Islet of Langerhans (tissue), 1 donor: ENCODE data around the gene CRACR2A.

Source experiments
- FAIRE-seq: peaks from one replicate; lab custom pipeline; 2011; peaks lifted over from hg19 to GRCh38; lab: Jason Lieb, UNC

Gene CRACR2A

DNA sequence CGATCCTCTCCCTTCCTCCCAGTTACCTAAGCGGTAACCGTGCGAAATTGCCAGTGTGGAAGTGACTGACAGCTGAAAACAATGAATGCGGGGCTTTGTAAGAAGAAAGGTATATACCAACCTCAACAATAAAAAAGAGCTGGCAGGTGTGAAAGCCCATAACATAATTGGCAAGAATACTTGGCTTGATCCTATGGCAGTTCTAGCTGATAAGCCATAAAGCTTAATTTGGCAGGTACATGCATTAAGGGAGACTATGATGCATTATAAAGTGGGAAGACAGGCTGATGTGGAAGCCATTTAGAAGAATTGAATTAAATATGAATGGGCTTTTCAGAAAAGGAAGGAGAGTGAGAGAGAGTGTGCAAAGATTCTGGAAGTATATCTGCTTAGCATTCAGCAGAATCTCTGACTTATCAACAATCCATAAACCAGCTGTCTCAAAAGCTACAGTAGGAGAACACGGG is 71.3 kb downstream of the CRACR2A start:
- FAIRE-seq = no peak

DNA sequence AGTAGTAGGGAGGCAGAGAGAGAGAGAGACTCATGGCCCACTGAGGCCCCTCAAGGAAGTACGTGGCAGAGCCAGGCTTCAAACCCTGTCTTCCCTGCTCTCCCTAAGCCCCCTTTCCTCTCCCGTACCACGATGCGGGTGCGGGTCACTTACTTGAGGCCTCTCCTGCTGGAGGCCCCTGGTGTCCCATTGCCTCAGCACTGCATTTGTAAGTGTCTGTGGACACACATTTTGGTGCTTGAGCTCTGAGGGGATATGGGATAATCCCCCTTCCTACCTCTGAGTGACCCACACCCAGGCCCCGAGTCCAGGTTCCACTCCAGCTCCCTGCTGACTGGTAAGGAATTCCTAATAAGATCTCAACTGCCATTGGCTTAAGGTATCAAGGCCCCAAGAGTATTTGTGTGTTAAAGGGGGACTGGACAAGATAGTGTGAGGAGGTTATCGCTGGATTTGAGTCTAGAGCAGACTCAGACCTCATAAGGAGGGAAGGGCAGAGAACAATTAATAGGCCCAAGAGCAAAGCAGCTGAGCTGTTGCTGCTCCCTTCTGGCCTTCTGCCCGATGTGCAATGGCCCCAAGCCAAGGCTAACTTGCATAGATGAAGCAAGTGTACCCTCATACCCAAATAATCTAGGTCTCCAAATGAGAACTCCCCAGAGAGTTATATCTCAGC is 71.9 kb downstream of the CRACR2A start:
- FAIRE-seq = no peak

DNA sequence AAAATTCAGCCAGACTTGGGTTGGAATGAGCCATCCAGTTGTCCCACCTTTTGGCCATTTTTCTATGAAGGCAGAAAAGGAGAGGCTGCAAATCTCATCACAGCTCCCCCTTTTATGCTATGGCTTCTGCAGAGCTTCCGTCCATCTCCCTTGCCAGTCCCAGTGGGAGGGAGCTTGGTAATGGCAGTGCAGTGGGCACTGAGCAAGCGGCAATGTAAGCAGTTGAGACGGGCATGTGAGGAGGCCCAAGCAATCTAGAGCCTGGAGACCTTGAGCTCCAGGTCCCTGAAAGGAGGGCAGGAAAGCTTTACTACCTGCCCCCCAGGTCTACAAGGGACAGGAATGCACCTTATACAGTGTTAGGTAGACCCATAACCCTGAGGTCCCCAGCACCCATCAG is 73.1 kb downstream of the CRACR2A start:
- no peak for FAIRE-seq

DNA sequence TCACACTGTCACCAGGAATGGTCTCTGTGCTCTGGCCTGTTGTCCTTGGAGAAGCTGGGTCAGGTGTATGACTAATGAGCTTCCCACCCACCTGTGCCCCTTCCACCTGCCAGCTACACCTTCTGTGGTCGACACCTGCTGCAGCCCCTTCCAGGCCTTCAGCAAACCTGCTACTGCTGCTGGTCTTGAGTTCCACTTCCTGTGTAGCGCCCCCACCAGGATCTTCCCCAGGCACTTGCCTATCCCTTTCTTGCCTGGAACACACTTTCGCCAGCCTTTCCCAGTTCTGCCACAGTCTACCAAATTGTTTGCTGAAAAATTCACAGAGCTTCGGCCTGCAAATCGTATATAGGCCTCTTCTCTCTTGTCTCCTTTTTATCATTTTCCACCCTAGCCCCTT is 75.3 kb downstream of the CRACR2A start:
- no peak for FAIRE-seq

DNA sequence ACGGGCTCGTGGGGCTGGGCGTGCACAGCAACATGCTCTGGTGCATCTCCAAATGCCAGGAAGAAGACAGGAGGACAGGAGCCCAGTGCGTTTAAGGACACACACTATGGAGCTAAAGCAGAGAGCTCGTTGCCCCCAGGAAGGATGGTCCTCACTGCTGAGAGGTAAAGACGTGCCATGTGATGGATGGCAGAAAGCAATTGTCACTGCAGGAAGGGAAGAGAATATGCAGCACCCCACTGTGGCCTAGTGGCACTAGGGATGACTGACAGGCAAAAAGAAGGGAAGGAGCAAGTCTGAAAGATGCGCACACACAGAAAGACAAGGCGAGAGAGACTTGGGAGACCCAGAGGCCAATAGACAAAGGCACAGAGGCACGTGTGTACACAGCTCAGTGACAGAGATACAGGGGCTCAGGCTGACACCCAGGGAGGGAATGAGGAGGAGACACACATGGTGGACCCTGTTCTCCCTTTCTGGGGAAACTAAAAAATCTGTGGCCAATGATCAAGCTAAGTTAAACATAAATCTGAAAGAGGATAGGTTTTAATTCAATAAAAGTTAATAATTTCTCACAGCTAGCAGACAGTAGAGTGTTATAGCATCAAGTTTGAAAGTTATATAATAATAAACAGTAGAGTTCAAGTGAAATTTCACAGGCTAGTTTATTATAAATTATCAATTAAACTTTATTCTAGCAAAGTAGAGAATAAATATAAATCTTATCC is 78.8 kb downstream of the CRACR2A start:
- FAIRE-seq = no peak

- FAIRE-seq = no peak
Observed at GRCh38 chr12:3672113-3672509, 80.8 kb downstream of the CRACR2A start.

DNA sequence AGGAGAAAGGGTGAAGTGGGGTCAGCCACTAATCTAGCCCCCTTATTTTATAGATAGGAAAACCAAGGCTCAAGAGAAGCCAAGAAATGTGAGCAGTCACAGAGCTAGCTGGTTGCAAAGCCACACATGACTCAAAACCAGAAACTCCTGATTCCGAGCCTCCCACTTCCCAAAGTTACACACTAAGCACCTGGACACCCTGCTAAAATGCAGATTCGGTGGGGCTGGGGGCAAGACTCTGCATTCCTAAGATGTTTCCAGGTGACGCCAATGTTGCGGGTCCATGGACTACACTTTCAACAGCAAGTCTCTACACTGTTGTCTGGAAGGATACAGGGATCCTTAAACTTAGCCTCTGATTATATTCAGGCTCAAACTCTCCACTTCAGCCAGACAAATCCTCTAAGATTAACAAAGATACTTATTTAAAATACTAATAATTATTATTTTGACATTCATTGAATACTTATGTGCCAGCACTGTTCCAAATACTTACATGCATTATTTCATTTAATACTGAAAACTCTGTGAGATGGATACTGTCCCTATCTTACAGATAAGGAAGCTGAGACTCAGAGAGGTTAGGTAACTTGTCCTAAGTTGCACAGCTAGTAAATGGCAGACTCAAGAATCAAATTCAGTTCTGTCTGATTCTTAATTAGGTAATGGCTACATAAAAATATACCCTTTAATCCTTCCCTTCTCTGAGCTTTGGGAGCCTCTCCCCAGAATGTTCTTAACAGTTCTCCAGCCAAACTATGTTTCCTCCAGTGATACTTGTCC is 81.4 kb downstream of the CRACR2A start:
- no peak for FAIRE-seq

DNA sequence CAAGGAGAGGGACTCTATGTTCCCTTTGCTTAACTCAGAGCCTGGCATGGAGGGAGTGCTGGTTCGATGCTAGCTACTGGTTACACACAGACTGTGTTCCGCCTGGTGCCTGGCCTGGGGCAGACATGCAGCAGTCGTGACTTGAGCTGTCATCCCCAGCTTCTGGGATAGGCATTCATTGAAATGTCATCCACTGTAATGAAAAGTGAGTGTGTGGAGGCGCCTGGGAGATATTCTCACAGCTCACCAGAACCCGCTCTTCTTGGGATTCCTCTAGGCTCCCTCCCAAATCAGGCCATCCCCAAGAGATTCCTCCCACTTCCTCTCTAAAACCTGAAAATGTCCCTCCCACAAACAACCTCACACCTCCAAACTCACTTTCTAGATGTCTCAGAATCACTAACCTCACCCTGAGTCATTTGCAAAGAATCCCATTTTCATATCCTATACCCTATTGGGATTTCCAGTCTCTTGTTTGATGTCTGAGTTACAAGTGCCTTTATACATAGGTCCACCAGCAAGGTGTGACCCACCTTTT is 82.8 kb downstream of the CRACR2A start:
- no peak for FAIRE-seq

DNA sequence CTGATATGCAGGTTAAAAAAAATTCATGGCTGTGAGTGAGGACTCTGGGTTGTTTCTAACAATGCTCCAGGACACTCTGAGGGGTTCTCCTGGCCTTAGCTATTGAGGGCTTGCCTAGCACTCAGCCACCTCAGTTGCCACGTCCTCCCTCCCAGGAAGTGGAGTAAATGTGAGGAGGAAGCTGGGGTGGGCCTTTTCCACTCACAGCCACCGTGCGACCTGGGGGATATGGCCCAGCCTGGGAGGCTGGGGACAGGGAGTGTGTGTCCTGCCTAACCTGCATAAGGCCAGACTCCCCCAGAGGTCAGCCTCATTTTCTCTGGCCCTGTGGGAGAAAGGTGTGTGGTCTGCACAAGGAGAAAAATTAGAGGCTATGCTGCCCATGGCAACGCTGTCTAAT is 83.3 kb downstream of the CRACR2A start:
- FAIRE-seq = no peak

GRCh38 chr12:3668479-3669165 is 84.3 kb downstream of the CRACR2A start:
- FAIRE-seq = no peak

DNA sequence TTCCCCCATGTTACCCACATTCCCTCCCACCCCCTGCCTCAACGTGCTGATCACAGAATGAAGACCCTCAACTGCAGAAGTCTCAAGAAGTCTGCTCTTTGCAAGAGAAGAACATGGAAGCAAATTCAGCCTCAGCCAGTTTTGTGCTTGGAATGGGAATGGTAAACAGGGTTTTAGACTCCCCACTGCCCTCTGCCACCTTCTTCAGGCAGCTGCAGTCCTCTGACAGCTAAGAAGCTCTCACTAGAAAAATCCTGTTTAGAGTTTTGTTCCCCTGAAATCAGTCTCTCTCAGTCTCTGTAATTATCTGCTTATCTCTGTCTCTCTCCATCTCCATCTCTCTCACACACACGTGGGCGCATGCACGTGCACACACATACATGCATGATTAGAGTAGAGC is 85.4 kb downstream of the CRACR2A start:
- no peak for FAIRE-seq

- FAIRE-seq = no peak
Observed at GRCh38 chr12:3666441-3666840, 86.5 kb downstream of the CRACR2A start.

GRCh38 chr12:3662521-3662921 is 90.4 kb downstream of the CRACR2A start:
- FAIRE-seq = no peak

GRCh38 chr12:3661028-3661427 is 91.9 kb downstream of the CRACR2A start:
- FAIRE-seq = no peak

- no peak for FAIRE-seq
Observed at GRCh38 chr12:3658327-3659163, 94.4 kb downstream of the CRACR2A start.

DNA sequence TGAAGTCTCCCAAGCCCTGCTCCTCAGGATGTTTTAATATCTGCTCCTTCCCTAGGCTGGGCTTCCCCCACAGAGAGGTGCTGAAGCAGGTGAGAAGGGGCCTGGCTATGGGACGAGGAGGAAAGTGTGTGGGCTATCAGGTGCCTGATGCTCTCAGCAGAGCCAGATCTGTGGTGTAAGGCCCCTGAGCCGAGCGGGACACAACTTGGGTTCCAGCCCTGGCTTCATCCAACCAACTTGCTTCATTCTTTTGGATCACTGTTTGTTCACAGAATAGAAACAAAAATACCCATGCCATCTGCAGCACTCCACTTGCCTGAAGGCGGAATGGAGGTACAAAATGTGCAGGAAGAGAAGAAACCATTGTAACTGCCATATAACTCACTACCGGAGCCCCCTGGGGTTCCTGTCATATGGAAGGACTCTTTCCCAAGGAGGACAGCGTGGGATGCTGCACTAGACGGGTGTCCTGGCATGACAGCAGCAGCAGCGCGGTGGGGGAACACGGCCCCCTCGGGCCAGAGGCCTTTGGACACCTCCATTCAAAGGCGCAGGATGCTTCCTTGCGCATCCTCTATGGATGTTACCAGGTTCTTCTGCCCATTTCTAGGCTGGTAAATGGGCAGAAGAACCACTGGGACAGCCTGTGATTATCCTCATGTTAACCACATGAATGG is 95.8 kb downstream of the CRACR2A start:
- no peak for FAIRE-seq

- FAIRE-seq = no peak
Observed at GRCh38 chr12:3655328-3655900, 97.5 kb downstream of the CRACR2A start.

- FAIRE-seq = no peak
Observed at GRCh38 chr12:3651585-3652424, 101.1 kb downstream of the CRACR2A start.

- no peak for FAIRE-seq
Observed at GRCh38 chr12:3647504-3647903, 105.4 kb downstream of the CRACR2A start.
